Sigmoid colon (tissue), 4 donors: ENCODE results near the gene OVCA2.

Experiments used
- EP300 ChIP-seq, 4 donors: sonication (generic); formaldehyde crosslinking; IDR thresholded peaks; one replicate each; pipeline ENCODE4 v1.6.1; 2017; ENCODE audit warnings: antibody characterized with exemption in 4 of 4
- POLR2A ChIP-seq, 2 donors: fragments of 450-650 bp; IDR thresholded peaks; one replicate each; pipeline ENCODE4 v1.6.1; 2016; ENCODE audit warnings: antibody characterized with exemption in 2 of 2, mild to moderate bottlenecking in 2 of 2, moderate library complexity in 2 of 2
- POLR2AphosphoS5 ChIP-seq, 4 donors: sonication (generic); formaldehyde crosslinking; IDR thresholded peaks; one replicate each; pipeline ENCODE4 v1.6.1; 2017; ENCODE audit warnings: antibody characterized with exemption in 4 of 4
- TF ChIP-seq, protein P1 (sequence below), 4 experiments: fragments of 450-650 bp in 3 of 4; fragments of 200-600 bp in 1 of 4; IDR thresholded peaks; one replicate each; pipeline ENCODE4 v1.5.1; 2016 to 2019; ENCODE audit warnings: antibody characterized with exemption in 4 of 4, mild to moderate bottlenecking in 3 of 4, moderate library complexity in 2 of 4

- TF ChIP-seq, protein P1, sequence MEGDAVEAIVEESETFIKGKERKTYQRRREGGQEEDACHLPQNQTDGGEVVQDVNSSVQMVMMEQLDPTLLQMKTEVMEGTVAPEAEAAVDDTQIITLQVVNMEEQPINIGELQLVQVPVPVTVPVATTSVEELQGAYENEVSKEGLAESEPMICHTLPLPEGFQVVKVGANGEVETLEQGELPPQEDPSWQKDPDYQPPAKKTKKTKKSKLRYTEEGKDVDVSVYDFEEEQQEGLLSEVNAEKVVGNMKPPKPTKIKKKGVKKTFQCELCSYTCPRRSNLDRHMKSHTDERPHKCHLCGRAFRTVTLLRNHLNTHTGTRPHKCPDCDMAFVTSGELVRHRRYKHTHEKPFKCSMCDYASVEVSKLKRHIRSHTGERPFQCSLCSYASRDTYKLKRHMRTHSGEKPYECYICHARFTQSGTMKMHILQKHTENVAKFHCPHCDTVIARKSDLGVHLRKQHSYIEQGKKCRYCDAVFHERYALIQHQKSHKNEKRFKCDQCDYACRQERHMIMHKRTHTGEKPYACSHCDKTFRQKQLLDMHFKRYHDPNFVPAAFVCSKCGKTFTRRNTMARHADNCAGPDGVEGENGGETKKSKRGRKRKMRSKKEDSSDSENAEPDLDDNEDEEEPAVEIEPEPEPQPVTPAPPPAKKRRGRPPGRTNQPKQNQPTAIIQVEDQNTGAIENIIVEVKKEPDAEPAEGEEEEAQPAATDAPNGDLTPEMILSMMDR (IDR thresholded peaks at IDR 0.05): no peak
- no peak for TF ChIP-seq POLR2A (IDR thresholded peaks at IDR 0.05)
- TF ChIP-seq EP300 (IDR thresholded peaks at IDR 0.05): no peak
- TF ChIP-seq POLR2AphosphoS5 (IDR thresholded peaks at IDR 0.05): no peak
Observed at GRCh38 chr17:2017274-2017941, 24.4 kb upstream of the OVCA2 start.
